Left lobe of liver (tissue), 2 donors: ENCODE measurements around the gene CDK8. TPM values are rescaled to one million over a fixed set of nuclear protein-coding genes. Genes with fewer than 3 reads are reported as not detected.
"Not testable (repeated sequence)": the region's sequence is repeated elsewhere in the genome, so short reads cannot be mapped to it uniquely, and the experiment has no call there.

Experiments
- ATAC-seq: fragments of 200-7000 bp; cut with Tn5 transposase; one replicate; pipeline ENCODE4 v1.9.1; 2020; ENCODE audit warnings: mild to moderate bottlenecking, moderate library complexity
- DNase-seq: peaks from one replicate; pipeline ENCODE4 v3.0.0-alpha.2; 2020; ENCODE audit warnings: low spot score
- total RNA-seq: library from RNA; stranded (reverse); gene quantifications from one replicate; pipeline ENCODE4 v1.2.1, GENCODE V29; 2021
- donor health status: DM: no; HTN: no; CAD: no; lungs with moderate emphysema.
- donor health status: DM: no; HTN: yes; CAD: no.

Gene CDK8
- total RNA-seq, 1 donor from 2014 or later = 7.4 TPM

DNA sequence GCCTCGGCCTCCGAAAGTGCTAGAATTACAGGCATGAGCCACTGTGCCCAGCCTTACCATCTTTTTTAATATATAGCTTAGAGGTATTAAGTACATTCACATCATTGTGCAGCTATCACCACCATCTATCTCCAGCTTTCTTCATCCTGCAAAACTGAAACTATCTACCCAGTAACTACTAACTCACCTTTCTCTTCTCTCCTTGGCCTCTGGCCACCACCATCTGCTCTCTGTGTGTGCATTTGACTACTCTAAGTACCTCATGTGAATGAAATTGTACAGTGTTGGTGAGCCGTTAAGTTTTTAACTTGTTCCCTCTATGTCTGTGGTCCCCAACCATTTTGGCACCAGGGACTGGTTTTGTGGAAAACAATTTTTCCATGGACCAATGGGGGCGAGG lies 56.1 kb downstream of the CDK8 start:
- DNase-seq (no peak), ATAC-seq (no peak)

DNA sequence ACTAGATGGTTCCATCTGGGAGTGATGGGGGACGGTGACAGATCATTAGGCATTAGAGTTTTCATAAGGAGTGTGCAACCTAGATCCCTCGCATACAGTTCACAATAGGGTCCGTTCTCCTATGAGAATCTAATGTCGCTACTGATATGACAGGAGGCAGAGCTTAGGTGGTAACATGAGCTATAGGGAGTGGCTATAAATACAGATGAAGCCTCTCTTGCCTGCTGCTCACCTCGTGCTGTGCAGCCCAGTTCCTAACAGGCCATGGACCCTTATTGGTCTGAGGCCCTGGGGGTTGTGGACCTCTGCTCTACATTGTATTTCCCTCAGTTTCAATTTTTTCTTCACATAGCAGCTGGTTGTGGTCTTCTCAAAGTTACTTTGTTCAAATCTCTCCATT lies 56.5 kb downstream of the CDK8 start:
- DNase-seq (no peak), ATAC-seq (no peak)

DNA sequence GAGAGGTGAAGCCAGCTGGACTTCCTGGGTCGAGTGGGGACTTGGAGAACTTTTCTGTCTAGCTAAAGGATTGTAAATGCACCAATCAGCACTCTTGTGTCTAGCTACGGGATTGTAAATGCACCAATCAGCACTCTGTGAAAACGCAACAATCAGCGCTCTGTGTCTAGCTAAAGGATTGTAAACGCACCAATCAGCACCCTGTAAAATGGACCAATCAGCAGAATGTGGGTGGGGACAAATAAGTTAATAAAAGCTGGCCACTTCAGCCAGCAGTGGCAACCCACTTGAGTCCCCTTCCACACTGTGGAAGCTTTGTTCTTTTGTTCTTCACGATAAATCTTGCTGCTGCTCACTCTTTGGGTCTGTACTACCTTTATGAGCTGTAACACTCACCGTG lies 58.1 kb downstream of the CDK8 start:
- ATAC-seq = not testable (repeated sequence)

DNA sequence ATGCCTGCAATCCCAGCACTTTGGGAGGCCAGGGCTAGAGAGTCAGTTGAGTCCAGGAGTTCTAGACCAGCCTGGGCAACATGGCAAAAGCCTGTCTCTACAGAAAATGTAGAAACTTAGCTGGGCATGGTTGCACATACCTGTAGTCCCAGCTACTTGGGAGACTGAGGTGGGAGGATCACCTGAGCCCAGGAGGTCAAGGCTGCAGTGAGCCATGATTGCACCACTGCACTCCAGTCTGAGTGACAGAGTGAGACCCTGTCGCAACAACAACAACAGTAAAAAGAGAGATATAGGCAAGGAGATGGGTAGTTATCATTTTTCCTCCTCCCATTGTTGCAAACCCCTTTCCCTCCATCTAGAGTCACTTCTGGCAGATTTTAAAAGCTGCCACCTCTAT lies 62.2 kb downstream of the CDK8 start:
- DNase-seq, ATAC-seq: not testable (repeated sequence)

More for the DNA sequence above, 58.1 kb downstream of the CDK8 start:
- not testable (repeated sequence) for DNase-seq

DNA sequence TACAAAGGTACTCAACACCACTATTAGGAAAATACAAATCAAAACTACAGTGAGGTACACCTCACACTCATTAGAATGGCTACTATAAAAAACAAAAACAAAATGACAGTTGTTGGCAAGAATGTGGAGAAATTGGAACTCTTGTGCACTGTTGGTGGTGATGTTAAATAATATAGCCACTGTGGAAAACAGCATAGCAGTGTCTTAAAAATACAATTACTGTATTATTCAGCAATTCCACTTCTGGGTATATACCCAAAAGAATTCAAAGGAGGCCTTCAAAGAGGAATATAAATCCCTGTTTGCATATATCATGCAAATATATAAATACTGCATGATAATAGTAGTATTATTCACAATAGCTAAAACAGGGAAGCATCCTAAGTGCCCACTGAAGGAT lies 66.8 kb downstream of the CDK8 start:
- DNase-seq = no peak
- no peak for ATAC-seq

DNA sequence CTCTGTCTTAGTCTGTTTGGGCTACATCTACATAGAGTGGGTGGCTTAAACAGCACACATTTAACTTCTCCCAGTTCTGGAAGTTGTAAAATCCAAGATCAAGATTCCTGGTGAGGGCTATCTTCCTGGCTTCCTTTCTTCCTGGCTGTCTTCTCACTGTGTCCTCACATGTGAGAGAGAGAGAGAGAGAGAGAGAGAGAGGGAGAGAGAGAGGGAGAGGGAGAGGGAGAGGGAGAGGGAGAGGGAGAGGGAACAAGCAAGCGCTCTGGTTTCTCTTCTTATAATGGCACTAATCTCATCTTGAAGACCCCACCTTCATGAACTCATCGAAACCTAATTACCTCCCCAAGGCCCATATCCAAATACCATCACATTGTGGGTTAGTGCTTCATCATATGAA lies 69.2 kb downstream of the CDK8 start:
- no peak for DNase-seq
- no peak for ATAC-seq

DNA sequence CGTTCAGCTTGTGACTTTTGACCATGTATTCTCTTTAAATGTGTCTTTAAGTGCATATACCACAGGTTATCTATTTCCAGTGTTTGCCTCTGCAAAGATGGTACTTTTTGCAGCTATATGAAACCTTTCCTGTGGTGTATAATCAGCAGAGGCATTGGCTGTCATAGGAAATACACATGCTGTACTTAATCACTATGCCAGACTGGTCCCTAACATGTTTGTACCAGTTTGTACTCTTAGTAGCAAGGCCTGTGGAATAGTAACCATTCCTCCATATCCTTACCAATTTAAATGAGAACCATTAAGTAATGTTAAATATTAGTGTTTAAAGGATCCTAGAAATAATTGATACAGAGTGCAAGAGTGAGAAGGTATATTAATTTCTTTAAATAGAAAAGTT lies 69.8 kb downstream of the CDK8 start:
- DNase-seq = no peak
- ATAC-seq = no peak

DNA sequence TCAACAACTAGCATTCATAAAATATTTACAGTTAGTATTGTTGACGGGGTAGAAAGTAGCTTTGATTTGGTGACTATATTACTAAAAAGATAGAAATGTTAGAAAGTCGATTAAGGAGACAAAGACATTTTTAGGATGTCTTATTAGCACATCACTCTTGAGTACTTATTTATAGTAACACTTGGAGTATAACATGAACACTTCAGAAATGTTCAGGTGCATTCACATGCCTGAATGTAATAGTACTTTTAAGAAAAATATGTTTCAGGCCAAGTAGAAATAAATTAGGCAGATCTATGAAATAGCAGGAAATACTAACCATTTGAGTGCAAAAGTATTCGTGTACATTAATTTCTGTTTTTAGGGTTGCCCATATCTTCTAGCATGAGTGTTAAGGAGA lies 70.4 kb downstream of the CDK8 start:
- DNase-seq (no peak), ATAC-seq (no peak)

DNA sequence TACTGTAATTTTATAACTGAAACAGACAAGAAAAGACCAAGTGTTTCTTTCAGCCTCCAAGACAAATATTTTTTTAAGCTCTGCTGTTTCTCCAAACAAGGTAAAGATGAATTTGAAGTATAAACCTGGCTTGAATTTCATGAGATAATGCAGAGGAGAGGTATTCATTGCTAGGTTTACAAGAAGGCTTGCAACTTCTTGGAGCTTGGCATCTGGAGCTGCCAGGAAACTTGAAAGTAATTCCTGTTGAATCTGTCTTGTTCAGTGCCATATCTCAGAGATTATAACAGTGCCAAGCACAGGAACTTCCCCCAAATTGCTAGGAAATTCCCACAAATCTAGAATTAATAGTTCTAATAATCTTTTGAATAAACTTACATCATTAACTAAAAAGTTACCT lies 70.9 kb downstream of the CDK8 start:
- DNase-seq = no peak
- ATAC-seq = no peak

DNA sequence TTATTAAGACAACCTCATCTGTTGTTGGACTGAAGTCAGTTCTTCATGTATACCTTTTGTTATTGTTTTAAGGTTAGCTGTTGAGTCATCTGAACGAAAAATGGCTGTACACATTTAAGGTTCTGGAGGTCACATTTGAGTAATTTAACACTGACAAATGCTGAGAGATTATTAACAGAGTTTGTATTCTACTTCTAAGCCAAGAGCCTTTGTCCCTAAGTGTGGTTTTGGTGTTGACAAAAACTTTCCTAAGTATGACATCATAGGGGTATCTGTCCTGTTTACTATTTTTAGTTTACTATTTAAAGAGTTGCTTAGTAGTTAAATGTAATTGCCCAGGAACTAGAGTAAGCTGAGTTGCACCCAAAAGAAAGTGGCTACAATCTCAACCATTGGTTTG lies 71.9 kb downstream of the CDK8 start:
- no peak for DNase-seq
- no peak for ATAC-seq

DNA sequence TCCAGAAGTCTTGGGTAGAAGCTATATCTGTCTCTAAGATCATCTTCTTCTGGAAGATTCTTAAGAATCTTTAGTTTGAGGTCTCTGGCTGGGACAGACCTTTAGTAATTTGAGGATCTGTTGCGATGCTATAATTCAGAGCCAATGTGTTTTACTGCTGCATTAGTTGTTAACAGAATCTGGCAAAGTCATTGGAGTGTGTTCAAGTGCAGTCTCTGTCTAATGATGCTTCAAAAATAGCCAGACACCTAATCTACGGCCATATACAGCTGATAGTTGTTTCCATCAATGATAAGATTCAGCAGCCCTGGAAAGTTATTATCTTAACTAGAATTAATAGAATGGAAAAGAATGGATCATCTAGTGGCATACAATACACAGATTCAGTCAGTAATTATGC lies 72.6 kb downstream of the CDK8 start:
- ATAC-seq (no peak), DNase-seq (no peak)

DNA sequence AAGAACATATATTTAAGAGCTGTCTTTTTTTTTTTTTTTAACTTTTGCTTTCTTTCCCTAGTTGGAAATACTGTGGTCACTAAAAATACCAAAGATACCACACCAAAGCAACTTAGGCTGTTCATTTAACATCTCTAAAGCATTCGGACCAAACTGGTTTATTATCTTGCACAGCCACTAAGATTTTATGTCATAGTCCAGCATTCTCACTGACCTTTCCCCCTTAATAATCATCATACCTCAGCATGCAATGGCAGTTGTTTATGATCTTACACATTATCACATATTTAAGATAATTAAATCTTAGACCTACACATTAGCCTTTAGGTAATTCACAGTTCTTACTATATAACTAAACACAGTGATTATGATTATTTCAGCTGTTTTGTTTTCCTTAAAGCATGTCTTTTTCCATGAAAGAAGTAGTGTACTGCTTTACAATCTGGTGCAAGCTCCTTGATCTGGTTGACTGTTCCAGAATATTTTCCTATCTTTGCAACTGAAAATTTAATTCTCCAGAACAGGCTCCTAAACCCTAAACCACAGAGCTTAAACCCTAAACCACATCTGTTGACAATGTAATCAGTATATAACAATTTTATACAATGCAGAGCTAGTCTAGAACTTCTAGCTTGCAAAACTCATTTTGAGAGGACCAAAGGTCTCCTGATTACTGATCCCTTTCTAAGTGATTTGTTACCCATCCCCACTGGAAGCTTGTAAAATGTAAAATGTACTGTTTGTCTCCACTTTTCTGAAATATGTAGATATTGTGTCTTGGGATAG lies 74.2 kb downstream of the CDK8 start:
- DNase-seq (no peak), ATAC-seq (no peak)

DNA sequence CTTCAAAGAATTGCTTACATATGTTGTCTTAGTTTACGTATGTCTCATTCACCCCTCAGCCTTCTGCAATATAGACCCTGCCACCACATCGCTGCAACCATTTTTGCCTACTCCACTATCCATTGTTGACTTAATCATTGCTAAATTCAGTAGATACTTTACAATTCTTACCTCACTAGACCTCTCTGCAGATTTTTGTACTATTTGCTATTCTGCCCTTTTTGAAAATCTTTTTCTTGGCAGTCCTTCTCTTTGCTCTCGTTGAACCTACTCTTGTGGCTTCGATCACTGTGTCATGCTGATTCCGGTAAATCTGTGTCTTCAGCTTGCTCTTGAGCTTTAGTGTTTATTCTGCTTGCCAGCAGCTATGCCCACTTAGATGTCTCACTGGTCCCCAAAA lies 81.2 kb downstream of the CDK8 start:
- DNase-seq = no peak
- ATAC-seq = peak; percentile 85

DNA sequence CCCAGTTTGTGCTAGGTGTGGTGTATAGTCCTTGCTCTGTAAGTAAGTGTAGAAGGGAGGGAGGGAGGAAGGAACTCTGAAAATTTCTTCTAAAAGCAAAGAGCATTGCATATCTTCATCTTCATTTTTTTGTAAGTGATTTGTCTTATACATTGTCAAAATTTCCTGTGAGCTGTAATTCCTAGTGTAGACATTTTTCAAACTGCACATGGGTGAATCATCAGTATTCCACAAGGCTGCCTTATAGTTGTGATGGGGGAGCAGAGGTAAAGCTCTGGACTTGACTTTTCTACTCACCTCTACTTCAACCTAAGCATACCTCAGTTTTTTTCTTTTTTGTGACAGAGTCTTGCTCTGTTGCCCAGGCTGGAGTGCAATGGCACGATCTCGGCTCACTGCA lies 86.9 kb downstream of the CDK8 start:
- ATAC-seq (no peak), DNase-seq (no peak)

DNA sequence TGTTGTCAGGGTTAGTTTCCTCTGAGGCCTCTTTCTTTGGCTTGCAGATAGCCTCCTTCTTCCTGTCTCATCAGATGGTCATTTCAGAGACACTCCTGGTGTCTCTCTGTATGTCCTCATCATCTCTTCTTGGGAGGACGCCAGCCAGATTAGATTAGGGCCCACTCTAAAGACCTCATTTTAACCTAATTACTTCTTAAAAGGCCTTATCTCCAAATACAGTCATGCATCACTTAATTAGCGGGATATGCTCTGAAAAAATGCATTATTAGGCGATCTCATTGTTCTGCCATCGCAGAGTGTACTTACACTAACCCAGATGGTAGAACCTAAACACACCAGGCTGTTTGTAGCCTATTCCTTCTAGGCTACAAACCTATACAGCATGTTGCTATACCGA lies 89.0 kb downstream of the CDK8 start:
- DNase-seq (no peak), ATAC-seq (no peak)

DNA sequence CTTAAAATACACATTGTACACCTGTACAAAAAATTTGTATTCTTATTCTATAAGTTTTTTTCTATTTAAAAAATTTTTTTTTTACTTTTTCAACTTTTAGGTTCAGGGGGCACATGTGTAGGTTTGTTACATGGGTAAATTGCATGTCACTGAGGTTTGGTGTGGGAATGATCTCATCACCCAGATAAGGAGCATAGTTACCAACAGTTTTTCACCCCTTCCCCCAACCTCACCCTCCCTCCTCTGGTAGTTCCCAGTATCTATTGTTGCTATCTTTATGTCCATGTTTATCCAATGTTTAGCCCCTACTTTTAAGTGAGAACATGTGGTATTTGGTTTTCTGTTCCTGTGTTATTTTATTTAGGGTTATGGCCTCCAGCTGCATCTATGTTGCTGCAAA lies 89.9 kb downstream of the CDK8 start:
- DNase-seq (no peak), ATAC-seq (no peak)

DNA sequence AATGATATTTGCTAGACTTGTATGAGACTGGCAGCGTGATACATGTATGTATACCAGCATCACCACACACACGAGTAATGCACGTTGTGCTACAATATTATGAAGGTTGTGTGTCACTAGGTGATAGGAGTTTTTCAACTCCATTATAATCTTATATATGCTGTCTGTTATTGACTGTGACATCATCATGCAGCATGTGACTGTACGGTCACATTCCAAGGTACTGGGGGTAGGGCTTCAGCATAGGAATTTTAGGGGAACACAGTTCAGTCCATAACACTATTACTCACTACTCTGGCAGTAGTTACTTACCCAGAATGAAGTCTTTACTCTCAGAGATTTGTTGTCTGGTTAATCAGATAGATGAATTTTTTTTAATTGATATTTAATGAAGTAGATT lies 91.1 kb downstream of the CDK8 start:
- ATAC-seq = no peak
- DNase-seq = no peak

DNA sequence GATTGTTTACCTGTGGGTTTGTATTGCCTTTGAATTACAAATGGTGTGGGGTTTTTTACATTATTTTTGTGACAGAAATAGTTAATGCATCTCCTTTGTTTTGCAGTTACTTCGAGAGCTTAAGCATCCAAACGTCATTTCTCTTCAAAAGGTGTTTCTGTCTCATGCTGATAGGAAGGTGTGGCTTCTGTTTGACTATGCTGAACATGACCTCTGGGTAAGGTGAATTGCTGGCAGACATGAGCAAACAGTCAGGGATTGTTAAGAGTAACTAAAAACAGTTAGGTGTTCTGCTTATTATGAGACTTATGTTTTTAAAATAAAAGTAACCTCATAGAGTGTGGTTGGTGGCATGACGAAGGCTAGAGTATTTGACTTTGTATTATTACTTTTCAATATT lies 95.0 kb downstream of the CDK8 start:
- peak; percentile 70 for ATAC-seq
- no peak for DNase-seq

DNA sequence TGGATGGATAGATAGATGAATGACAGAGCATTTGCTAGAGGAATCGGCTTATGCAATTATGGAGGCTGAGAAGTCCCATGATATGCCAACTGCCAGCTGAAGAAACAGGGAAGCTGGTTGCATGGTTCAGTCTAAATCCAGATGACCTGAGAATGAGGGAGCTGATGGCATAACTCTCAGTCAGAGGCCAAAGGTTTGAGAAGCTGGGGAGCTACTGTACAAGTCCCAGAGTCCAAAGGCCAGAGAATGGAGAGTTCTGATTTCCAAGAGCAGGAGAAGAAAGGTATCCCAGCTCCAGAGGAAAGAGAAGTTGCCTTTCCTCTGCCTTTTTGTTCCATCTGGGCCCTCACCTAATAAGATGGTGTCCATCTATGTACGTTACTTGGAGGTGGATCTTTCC lies 108.3 kb downstream of the CDK8 start:
- DNase-seq (no peak), ATAC-seq (no peak)

DNA sequence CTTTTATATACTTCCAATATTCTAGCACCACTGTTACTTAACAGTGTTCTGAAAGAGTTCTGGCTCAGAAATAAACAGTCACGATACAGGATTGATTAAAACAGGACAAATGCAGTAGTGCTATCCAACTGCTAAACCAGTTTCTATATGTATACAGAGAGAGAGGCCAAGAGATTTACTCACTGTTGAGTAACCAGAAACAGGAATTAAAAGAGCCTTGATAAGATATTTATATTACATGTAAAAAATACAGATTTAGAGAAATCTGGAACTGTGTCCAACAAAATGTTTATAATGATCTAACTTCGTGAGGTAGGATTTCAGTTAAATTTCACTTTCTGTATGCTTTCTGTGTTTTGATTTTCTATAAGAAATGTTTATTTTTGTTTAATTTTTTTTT lies 116.6 kb downstream of the CDK8 start:
- no peak for DNase-seq
- no peak for ATAC-seq

DNA sequence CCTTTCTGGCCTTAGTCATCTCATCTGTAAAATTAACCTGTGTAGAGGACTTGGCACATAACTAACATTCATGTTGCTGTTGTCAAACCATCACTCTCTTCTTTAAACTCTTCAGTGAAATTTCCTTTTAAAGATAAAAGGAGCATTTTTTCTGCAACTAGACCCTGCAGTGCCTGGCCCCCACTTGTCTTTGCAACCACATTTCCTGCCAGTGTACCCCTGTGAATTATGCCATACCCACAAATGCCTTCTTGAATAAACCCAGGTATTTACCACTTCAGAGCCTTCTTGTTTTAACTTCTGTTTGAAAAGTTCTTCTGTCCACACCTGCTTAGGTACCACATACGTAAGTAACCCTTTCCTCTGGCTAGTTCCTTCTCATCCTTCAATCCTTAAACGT lies 118.8 kb downstream of the CDK8 start:
- DNase-seq = no peak
- ATAC-seq = no peak

DNA sequence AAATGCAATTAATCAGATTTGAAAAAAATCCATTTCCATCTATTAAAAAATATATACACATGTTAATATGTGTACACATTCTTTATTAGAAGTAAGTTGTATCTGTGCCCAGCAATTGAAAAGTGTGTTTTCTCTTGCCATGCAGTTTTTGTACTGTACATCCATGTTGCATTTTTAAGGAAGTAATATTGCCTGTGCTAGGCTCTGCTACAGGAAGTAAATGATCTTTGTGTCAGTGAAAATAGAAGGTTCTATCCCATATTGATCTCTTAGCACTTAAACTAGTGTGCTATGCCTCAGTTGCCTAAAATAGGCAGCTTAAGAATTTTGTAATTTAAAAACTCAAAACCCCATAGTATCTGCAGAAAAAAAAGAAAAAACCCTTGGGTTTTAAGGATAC lies 122.5 kb downstream of the CDK8 start:
- ATAC-seq (no peak), DNase-seq (no peak)

DNA sequence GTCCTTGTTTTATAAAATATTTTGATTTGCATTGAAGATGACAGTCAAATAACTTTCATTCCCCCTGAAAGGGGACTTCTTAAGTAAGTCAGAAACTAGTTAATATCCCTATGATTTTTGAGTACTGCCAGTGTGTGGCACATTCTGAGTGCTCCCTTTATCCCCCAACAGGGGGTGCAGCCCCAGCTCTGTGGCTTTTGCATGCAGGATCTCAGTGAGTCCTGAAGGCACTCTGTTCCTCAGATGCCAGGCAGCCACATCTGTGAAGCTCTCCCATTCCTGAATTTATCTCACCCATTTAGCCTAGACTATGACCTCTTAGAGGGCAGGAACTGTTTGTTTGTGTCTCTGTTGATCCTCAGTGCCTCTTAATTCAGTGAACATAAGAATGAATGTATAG lies 123.1 kb downstream of the CDK8 start:
- ATAC-seq (peak; percentile 52), DNase-seq (no peak)
